ENCODE measurements around the gene UBASH3A. TPM values are rescaled to one million over a fixed set of nuclear protein-coding genes. Genes with fewer than 3 reads are reported as not detected.

Gene UBASH3A
- total RNA-seq, 1 experiment from 2014 or later, result 0.07 TPM

DNA sequence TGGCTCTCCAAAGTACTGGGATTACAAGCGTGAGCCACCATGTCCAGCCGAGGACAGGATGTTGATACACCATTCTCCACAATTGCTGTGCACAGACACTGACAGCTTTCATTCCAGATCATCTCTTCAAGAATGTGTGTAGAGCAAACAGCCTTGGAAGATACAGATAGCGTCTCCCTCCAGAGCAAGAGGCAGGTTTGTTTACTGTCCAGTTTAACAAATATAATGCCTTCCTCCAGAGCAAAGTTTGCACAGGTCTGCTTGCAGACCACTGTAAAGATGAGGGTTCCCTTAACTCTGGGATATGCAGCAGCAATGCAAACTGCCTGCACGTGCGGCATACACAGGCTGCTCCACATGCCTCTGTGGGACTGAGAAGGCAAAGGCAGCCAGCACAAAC is 12.4 kb upstream of the UBASH3A start:
- Histone ChIP-seq H2AFZ (ENCODE audit: low read depth, low read length, poor library complexity, severe bottlenecking) (no peak overlapping the region), H3K4me2 (ENCODE audit: low read length) (no peak overlapping the region), H3K79me2 (ENCODE audit: insufficient read depth, low read length) (no peaks in the 10 kb centered on the region), H3K9me2 (ENCODE audit: insufficient read depth) (no peaks in the 10 kb centered on the region), H3K9me3 (ENCODE audit: control insufficient read depth in 1 of 2, insufficient read depth in 1 of 2, low read depth in 1 of 2, low read length in 2 of 2) (no peaks in the 10 kb centered on the region), H3K4me1 (ENCODE audit: control insufficient read depth in 1 of 2, insufficient read depth in 2 of 2, low read length in 2 of 2) (no peaks in the 10 kb centered on the region), H3K27ac (ENCODE audit: low read depth, low read length) (no peak overlapping the region), H3K36me3 (ENCODE audit: control insufficient read depth in 1 of 2, insufficient read depth in 2 of 2, low read length in 2 of 2) (no peaks in the 10 kb centered on the region), H3K27me3 (ENCODE audit: insufficient read depth, low read length) (peaks cover 3% of the 10 kb centered on the region; the same call in 1 of the 2 replicates), H3K9ac (ENCODE audit: low read length) (no peak overlapping the region), H3K4me3 (replicated peaks in 1 of 2; ENCODE audit: low read depth in 1 of 2, low read length in 2 of 2) (no peak overlapping the region), H4K20me1 (ENCODE audit: insufficient read depth) (no peaks in the 10 kb centered on the region)
- intact Hi-C loops (cut with micrococcal nuclease), result no loop called here
- CTCF ChIA-PET, result no interaction called here
- BruUV-seq (replicated peaks), result no TSS peak
- TF ChIP-seq POLR2A (IDR thresholded peaks at IDR 0.05; ENCODE audit: borderline replicate concordance, extremely low read depth, insufficient read depth, insufficient read length) (no peak), RAD21 (IDR thresholded peaks at IDR 0.05; ENCODE audit: low read depth) (no peak), SIN3A (IDR thresholded peaks at IDR 0.05; ENCODE audit: low read depth) (no peak), FOSL1 (IDR thresholded peaks at IDR 0.05; ENCODE audit: low read depth) (no peak), CBX3 (IDR thresholded peaks at IDR 0.05; ENCODE audit: low read depth) (no peak), POLR2AphosphoS5 (IDR thresholded peaks at IDR 0.05; ENCODE audit: low read depth, low read length) (no peak), JUND (IDR thresholded peaks at IDR 0.05) (no peak), EZH2phosphoT487 (IDR thresholded peaks at IDR 0.05; ENCODE audit: borderline replicate concordance) (no peak), ELF1 (IDR thresholded peaks at IDR 0.05; ENCODE audit: borderline replicate concordance, low read depth) (no peak), EZH2 (IDR thresholded peaks at IDR 0.05) (no peak), SP1 (IDR thresholded peaks at IDR 0.05; ENCODE audit: low read depth) (no peak), TCF7L2 (IDR thresholded peaks at IDR 0.05; ENCODE audit: borderline replicate concordance, extremely low read depth, insufficient read depth, insufficient read length) (no peak), ZNF274 (IDR thresholded peaks at IDR 0.05; ENCODE audit: low read depth, low read length) (no peak), SRF (IDR thresholded peaks at IDR 0.05; ENCODE audit: low read depth) (no peak), CEBPB (IDR thresholded peaks at IDR 0.05; ENCODE audit: low read depth) (no peak), EGR1 (IDR thresholded peaks at IDR 0.05; ENCODE audit: low read depth) (no peak), ZFX (IDR thresholded peaks at IDR 0.05) (no peak)
- TF ChIP-seq, protein P1, sequence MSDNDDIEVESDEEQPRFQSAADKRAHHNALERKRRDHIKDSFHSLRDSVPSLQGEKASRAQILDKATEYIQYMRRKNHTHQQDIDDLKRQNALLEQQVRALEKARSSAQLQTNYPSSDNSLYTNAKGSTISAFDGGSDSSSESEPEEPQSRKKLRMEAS (IDR thresholded peaks at IDR 0.05), result no peak
- TF ChIP-seq, protein P2, sequence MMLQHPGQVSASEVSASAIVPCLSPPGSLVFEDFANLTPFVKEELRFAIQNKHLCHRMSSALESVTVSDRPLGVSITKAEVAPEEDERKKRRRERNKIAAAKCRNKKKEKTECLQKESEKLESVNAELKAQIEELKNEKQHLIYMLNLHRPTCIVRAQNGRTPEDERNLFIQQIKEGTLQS (IDR thresholded peaks at IDR 0.05), result no peak
- TF ChIP-seq, protein P3, sequence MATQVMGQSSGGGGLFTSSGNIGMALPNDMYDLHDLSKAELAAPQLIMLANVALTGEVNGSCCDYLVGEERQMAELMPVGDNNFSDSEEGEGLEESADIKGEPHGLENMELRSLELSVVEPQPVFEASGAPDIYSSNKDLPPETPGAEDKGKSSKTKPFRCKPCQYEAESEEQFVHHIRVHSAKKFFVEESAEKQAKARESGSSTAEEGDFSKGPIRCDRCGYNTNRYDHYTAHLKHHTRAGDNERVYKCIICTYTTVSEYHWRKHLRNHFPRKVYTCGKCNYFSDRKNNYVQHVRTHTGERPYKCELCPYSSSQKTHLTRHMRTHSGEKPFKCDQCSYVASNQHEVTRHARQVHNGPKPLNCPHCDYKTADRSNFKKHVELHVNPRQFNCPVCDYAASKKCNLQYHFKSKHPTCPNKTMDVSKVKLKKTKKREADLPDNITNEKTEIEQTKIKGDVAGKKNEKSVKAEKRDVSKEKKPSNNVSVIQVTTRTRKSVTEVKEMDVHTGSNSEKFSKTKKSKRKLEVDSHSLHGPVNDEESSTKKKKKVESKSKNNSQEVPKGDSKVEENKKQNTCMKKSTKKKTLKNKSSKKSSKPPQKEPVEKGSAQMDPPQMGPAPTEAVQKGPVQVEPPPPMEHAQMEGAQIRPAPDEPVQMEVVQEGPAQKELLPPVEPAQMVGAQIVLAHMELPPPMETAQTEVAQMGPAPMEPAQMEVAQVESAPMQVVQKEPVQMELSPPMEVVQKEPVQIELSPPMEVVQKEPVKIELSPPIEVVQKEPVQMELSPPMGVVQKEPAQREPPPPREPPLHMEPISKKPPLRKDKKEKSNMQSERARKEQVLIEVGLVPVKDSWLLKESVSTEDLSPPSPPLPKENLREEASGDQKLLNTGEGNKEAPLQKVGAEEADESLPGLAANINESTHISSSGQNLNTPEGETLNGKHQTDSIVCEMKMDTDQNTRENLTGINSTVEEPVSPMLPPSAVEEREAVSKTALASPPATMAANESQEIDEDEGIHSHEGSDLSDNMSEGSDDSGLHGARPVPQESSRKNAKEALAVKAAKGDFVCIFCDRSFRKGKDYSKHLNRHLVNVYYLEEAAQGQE (IDR thresholded peaks at IDR 0.05; ENCODE audit: low read depth), result no peak
- POLR2A ChIA-PET, result no interaction called here
- DNase-seq (ENCODE audit: low read depth, low spot score) (no peak), ATAC-seq (no peak)
- RAD21 ChIA-PET (ENCODE audit: low non-redundant PET in 1 of 2, low total read pairs in 2 of 2, uncharacterized antibody in 2 of 2, unreplicated experiment in 2 of 2), result no interaction called here

All from HCT116 (cell line).